Upper lobe of left lung (tissue), 6 donors: Measurements from ENCODE around the gene SLC9C1. TPM values are rescaled to one million over a fixed set of nuclear protein-coding genes. Genes with fewer than 3 reads are reported as not detected.

Experiments used
- ATAC-seq, 2 donors: fragments of 200-7000 bp; cut with Tn5 transposase; one replicate each; pipeline ENCODE4 v1.9.1; 2022; ENCODE audit warnings: mild to moderate bottlenecking in 2 of 2, moderate library complexity in 2 of 2; ENCODE audit not compliant: low FRiP score in 2 of 2
- DNase-seq, 2 donors: peaks; one replicate each; pipeline ENCODE4 v3.0.0-alpha.2; 2019 to 2020
- H3K27ac ChIP-seq, 4 donors: fragments of 200-600 bp; sonication (generic); one replicate each; pipeline ENCODE4 v1.5.1; 2016 to 2019
- H3K27me3 ChIP-seq, 4 donors: fragments of 200-600 bp; sonication (generic); one replicate each; pipeline ENCODE4 v1.5.1; 2017 to 2019
- H3K36me3 ChIP-seq, 4 donors: fragments of 200-600 bp; sonication (generic); one replicate each; pipeline ENCODE4 v1.5.1; 2016 to 2019
- H3K4me1 ChIP-seq, 4 donors: fragments of 200-600 bp; sonication (generic); one replicate each; pipeline ENCODE4 v1.5.1; 2018 to 2019
- H3K4me3 ChIP-seq, 4 donors: fragments of 200-600 bp; sonication (generic); one replicate each; pipeline ENCODE4 v1.5.1; 2017 to 2019; ENCODE audit warnings: mild to moderate bottlenecking in 2 of 4, moderate library complexity in 1 of 4
- H3K9me3 ChIP-seq, 4 donors: fragments of 200-600 bp; sonication (generic); one replicate each; pipeline ENCODE4 v1.5.1; 2018 to 2019
- EP300 ChIP-seq, 4 donors: sonication (generic); formaldehyde crosslinking; IDR thresholded peaks; one replicate each; pipeline ENCODE4 v1.5.1; 2017; ENCODE audit warnings: antibody characterized with exemption in 4 of 4, control low read depth in 2 of 4
- POLR2A ChIP-seq, 4 donors: fragments of 450-650 bp; IDR thresholded peaks; one replicate each; pipeline ENCODE4 v1.5.1; 2016 to 2017; ENCODE audit warnings: antibody characterized with exemption in 4 of 4, mild to moderate bottlenecking in 2 of 4
- POLR2AphosphoS5 ChIP-seq, 2 donors: sonication (generic); formaldehyde crosslinking; IDR thresholded peaks; one replicate each; pipeline ENCODE4 v1.5.1; 2017; ENCODE audit warnings: antibody characterized with exemption in 2 of 2
- WGBS, 2 donors: methylation state at CpG; one replicate each; pipeline ENCODE4 v1.1.5; 2017 to 2018; 5-methylcytosine and 5-hydroxymethylcytosine counted together
- total RNA-seq, 6 donors: library from RNA; depleted of rRNA in 4 of 6; stranded (reverse); fragments of >200 nt in 4 of 6; gene quantifications; one replicate each; pipeline versions ENCODE4 v1.1.0 to v1.2.1, GENCODE V29; 2016 to 2021
- TF ChIP-seq, protein P1 (sequence below), 6 experiments: fragments of 450-650 bp in 4 of 6; fragments of 200-600 bp in 2 of 6; sonication (generic) in 2 of 6; IDR thresholded peaks; one replicate each; pipeline ENCODE4 v1.5.1; 2016 to 2019; ENCODE audit warnings: antibody characterized with exemption in 6 of 6
- donor health status: DM: no; HTN: no; CAD: no; lungs with moderate emphysema.
- donor health status: DM: no; HTN: yes; CAD: no; lungs with severe emphysema.

The SLC9C1 gene
- total RNA-seq, 6 donors from 2014 or later: not detected

DNA sequence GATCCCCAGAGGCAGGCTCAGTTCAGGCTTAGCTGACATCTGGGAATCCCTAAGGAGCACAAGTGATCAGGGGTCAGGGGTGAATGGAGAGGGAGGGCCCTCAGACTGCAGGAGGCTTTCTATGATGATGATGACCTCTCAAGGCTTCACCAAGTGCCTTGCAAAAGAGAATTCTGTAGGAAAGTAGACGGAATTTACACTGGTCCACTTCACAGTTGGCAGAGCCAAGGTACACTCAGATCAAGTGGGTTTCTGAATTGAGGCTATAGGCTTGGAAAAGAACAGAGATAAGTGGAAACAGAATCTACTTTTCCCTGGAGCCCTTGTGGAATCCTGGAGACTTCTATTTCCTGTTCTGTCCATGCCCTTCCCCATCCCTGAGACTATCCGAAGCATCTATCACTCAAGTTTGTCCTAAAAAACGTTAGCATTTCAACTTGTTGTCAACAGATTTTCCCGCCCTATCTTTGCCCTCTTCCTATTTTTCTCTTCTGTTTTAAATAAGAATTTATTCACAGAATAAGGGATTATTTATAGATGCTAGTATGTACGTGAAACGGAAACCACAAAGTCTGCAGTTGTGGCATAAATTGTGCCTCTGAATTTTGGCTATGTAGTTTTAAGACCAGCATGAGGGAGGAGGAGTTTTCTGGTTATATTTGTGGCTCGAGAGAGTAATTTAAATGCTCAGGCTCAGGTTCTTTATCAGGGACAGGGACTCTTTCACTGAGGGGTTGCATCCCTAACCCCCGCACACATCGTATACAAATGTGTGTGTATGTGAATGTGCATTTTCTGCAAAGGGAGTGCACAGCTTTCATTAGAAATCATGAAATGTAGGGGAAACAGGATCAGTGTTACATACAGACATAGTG is 173.8 kb downstream of the SLC9C1 start:
- Histone ChIP-seq H3K36me3 (no peaks in the 10 kb centered on the region), H3K4me1 (peaks cover 0 to 14% (median 6%) of the 10 kb centered on the region in 4 donors), H3K27me3 (no peaks in the 10 kb centered on the region), H3K4me3 (no peak overlapping the region), H3K9me3 (no peaks in the 10 kb centered on the region), H3K27ac (no peak overlapping the region)
- ATAC-seq: peak in 1 of 2 donors; percentile 32
- whole genome bisulfite sequencing, 2 donors: 55 to 62% methylated on average over 9 of the region's 9 CpGs
- peak in 1 of 2 donors; percentile 37 for DNase-seq
- TF ChIP-seq EP300 (IDR thresholded peaks at IDR 0.05) (no peak), POLR2AphosphoS5 (IDR thresholded peaks at IDR 0.05) (no peak), POLR2A (IDR thresholded peaks at IDR 0.05) (no peak)
- TF ChIP-seq, protein P1, sequence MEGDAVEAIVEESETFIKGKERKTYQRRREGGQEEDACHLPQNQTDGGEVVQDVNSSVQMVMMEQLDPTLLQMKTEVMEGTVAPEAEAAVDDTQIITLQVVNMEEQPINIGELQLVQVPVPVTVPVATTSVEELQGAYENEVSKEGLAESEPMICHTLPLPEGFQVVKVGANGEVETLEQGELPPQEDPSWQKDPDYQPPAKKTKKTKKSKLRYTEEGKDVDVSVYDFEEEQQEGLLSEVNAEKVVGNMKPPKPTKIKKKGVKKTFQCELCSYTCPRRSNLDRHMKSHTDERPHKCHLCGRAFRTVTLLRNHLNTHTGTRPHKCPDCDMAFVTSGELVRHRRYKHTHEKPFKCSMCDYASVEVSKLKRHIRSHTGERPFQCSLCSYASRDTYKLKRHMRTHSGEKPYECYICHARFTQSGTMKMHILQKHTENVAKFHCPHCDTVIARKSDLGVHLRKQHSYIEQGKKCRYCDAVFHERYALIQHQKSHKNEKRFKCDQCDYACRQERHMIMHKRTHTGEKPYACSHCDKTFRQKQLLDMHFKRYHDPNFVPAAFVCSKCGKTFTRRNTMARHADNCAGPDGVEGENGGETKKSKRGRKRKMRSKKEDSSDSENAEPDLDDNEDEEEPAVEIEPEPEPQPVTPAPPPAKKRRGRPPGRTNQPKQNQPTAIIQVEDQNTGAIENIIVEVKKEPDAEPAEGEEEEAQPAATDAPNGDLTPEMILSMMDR (IDR thresholded peaks at IDR 0.05): no peak

DNA sequence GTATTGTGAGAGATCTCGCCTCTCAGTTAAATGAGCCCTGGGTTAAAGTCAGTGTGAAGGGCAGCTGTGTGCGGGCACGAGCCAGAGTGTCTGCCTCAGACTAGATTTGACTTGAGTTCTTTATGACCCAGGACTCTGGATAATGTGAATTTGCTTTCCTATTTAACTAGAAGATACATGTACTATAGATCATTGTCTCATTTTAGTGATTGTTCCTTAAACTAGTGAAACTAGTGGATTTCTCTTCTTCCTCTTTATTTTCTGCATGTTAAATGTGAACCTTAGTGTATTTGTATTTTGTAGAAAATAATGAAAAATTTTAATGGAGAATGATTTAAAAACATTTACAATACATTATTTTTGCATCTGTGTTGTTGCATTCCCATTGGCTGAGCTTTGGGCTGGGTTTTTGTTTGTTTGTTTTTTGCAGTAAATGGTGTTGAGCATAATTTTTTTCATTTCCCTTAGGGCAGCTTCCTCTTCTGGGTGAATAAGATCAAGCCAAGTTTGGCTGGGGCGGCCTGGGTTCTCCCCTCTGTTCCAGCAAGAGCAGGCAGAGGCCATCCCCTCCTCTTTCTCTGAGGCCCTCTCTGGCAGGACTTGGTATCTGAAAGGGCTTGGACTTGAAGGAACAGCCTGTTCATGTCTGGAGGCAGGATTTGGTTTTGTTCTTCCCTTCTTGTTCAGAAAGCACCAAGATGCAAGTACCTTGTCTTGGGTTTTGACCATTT is 176.0 kb downstream of the SLC9C1 start:
- Histone ChIP-seq H3K4me1 (peaks cover 0 to 14% (median 6%) of the 10 kb centered on the region in 4 donors), H3K9me3 (no peaks in the 10 kb centered on the region), H3K27me3 (no peaks in the 10 kb centered on the region), H3K27ac (peak overlapping the region in 2 of 4 donors; percentile 17 to 40), H3K4me3 (no peak overlapping the region), H3K36me3 (peaks cover 0 to 4% (median 0%) of the 10 kb centered on the region in 4 donors)
- ATAC-seq (no peak), DNase-seq (peak in 1 of 2 donors; percentile 27)
- WGBS, 2 donors: 83 to 84% methylated on average over 4 of the region's 4 CpGs
- TF ChIP-seq POLR2A (IDR thresholded peaks at IDR 0.05) (no peak), POLR2AphosphoS5 (IDR thresholded peaks at IDR 0.05) (no peak), EP300 (IDR thresholded peaks at IDR 0.05) (no peak)
- TF ChIP-seq, protein P1 (IDR thresholded peaks at IDR 0.05): no peak

DNA sequence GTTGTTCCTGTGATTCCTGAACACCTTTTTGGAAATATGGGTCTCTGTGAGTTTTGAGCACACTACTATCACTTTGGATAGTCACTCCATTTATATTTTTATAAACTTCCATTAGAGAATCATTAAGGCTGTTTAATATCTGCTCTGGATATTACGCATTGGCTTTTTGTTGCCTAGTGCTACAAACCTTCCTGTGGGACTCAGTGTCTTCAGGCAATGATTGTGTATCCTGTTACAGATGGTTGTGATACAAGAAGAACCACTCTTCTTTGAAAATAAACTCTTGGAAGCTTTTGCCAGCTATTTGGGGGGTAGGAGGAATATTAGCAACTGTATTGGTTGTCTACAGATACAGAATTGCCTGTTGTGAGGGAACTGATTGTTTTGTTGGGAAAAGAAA is 176.6 kb downstream of the SLC9C1 start:
- peak overlapping the region in 2 of 4 donors; percentile 41 to 50 for H3K27ac ChIP-seq
- H3K27me3 ChIP-seq: no peaks in the 10 kb centered on the region
- TF ChIP-seq POLR2A (IDR thresholded peaks at IDR 0.05): no peak
- TF ChIP-seq EP300 (IDR thresholded peaks at IDR 0.05): no peak
- TF ChIP-seq, protein P1 (IDR thresholded peaks at IDR 0.05): no peak
- TF ChIP-seq POLR2AphosphoS5 (IDR thresholded peaks at IDR 0.05): no peak
- 64 to 70% methylated on average over 1 of the region's 1 CpG for WGBS, 2 donors
- H3K4me3 ChIP-seq: no peak overlapping the region
- peaks cover 0 to 14% (median 6%) of the 10 kb centered on the region in 4 donors for H3K4me1 ChIP-seq
- H3K9me3 ChIP-seq: no peaks in the 10 kb centered on the region
- ATAC-seq (no peak), DNase-seq (no peak)
- H3K36me3 ChIP-seq: peaks cover 0 to 4% (median 0%) of the 10 kb centered on the region in 4 donors

DNA sequence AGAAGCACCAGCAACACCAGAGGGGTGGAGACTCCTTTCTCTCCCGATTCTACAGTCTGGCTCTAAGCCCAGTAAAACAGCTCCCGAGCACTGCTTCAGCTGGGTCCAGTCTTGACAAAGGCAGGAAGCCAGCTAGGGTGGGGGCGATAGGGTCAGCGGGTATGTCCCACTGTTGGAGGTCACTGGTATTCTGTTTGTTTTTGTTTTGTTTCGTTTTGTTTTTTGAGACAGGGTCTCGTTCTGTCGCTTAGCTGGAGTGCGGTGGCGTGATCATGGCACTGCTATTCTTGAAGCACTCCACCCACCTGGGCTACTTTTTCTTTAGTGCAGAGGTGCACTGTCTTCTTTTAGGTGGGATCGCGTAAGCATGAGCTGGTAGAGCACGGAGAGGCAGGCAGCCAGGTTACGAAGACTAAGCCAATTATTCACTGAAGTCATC is 177.2 kb downstream of the SLC9C1 start:
- Histone ChIP-seq H3K36me3 (peaks cover 0 to 4% (median 0%) of the 10 kb centered on the region in 4 donors), H3K27me3 (no peaks in the 10 kb centered on the region), H3K4me3 (peak overlapping the region in 3 of 4 donors; percentile 10 to 25 (median 20)), H3K27ac (peak overlapping the region in 2 of 4 donors; percentile 41 to 50), H3K4me1 (peaks cover 0 to 14% (median 6%) of the 10 kb centered on the region in 4 donors), H3K9me3 (no peaks in the 10 kb centered on the region)
- 59 to 60% methylated on average over 13 of the region's 13 CpGs for WGBS, 2 donors
- DNase-seq: no peak
- no peak for ATAC-seq
- TF ChIP-seq POLR2A (IDR thresholded peaks at IDR 0.05) (no peak), POLR2AphosphoS5 (IDR thresholded peaks at IDR 0.05) (no peak), EP300 (IDR thresholded peaks at IDR 0.05) (no peak)
- TF ChIP-seq, protein P1 (IDR thresholded peaks at IDR 0.05): no peak
